HepG2 (cell line): Measurements from ENCODE around the gene GTF3C5. TPM values are rescaled to one million over a fixed set of nuclear protein-coding genes. Genes with fewer than 3 reads are reported as not detected.

Experiments used
- ARID2 ChIP-seq: sonication (generic); formaldehyde crosslinking; IDR thresholded peaks from 2 replicates; pipeline ENCODE4 v1.8.1; 2022; ENCODE audit warnings: mild to moderate bottlenecking, missing genetic modification reagents, borderline replicate concordance
- HDAC6 ChIP-seq: fragments of 200-600 bp; sonication (generic); IDR thresholded peaks from 2 replicates; pipeline ENCODE4 v1.7.0; 2017; ENCODE audit warnings: mild to moderate bottlenecking, antibody characterized with exemption, low read length, low read depth
- JUN ChIP-seq: sonication (generic); formaldehyde crosslinking; IDR thresholded peaks from 2 replicates; pipeline ENCODE4 v1.4.0; 2020; ENCODE audit warnings: mild to moderate bottlenecking, missing genetic modification reagents
- ZNF451 ChIP-seq: sonication (generic); formaldehyde crosslinking; IDR thresholded peaks from 2 replicates; pipeline ENCODE4 v1.5.0; 2020; ENCODE audit warnings: mild to moderate bottlenecking, missing genetic modification reagents
- ZNF75D ChIP-seq: sonication (generic); formaldehyde crosslinking; IDR thresholded peaks from 2 replicates; pipeline ENCODE4 v1.8.1; 2023; ENCODE audit warnings: missing genetic modification reagents, mild to moderate bottlenecking, borderline replicate concordance
- polyA plus RNA-seq, 8 experiments: library from polyadenylated mRNA; depleted of rRNA in 3 of 8; stranded (reverse) in 7 of 8; unstranded in 1 of 8; fragments of >200 nt; fragmentation: Illumina TruSeq in 4 of 8; extraction: Trizol in 4 of 8; gene quantifications; 2 replicates each; pipeline versions ENCODE4 v1.2.1 to v1.2.3, GENCODE V29; 2011 to 2016; ENCODE audit warnings: low read depth in 4 of 8, missing spikeins in 1 of 8, mixed read lengths in 1 of 8; ENCODE audit not compliant: insufficient read depth in 1 of 8
- total RNA-seq, 5 experiments: library from RNA; depleted of rRNA; stranded (reverse); fragments of >200 nt; fragmentation: Illumina TruSeq; extraction: Trizol; gene quantifications; 2 replicates each; pipeline ENCODE4 v1.2.3, GENCODE V29; 2016; ENCODE audit warnings: low read depth in 1 of 5
- TF ChIP-seq, protein P1 (sequence below): sonication (generic); formaldehyde crosslinking; IDR thresholded peaks from 2 replicates; pipeline ENCODE4 v1.4.0; 2020; ENCODE audit warnings: mild to moderate bottlenecking, missing genetic modification reagents
- TF ChIP-seq, protein P2 (sequence below): sonication (generic); formaldehyde crosslinking; IDR thresholded peaks from 2 replicates; pipeline ENCODE4 v1.4.0; 2020; ENCODE audit warnings: missing genetic modification reagents

GTF3C5 gene
- total and polyA plus RNA-seq, 2 of the 13 experiments (the other 11 are each of a cell fraction or from before 2014, with no cell fraction given), result 66.9 to 92.6 TPM

DNA sequence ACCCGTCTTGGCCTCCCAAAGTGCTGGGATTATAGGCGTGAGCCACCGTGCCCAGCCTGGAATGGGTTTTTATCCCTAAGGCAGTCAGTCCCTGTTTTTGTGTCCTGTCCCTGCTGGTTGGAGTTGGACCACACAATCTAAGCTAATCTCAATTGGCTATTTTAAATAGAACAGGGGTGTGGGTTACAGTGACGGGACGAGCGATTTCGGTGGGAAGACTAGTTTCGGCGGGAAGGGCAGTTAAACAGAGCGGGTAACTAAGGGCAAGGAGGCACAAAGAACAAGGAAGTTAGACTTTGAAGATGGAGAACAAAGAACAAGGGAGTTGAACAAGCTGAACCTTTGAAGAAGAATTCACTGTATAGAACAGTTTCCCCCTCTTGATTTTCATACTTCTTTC lies 1.4 kb downstream of the GTF3C5 start (continued):
- TF ChIP-seq, protein P1, sequence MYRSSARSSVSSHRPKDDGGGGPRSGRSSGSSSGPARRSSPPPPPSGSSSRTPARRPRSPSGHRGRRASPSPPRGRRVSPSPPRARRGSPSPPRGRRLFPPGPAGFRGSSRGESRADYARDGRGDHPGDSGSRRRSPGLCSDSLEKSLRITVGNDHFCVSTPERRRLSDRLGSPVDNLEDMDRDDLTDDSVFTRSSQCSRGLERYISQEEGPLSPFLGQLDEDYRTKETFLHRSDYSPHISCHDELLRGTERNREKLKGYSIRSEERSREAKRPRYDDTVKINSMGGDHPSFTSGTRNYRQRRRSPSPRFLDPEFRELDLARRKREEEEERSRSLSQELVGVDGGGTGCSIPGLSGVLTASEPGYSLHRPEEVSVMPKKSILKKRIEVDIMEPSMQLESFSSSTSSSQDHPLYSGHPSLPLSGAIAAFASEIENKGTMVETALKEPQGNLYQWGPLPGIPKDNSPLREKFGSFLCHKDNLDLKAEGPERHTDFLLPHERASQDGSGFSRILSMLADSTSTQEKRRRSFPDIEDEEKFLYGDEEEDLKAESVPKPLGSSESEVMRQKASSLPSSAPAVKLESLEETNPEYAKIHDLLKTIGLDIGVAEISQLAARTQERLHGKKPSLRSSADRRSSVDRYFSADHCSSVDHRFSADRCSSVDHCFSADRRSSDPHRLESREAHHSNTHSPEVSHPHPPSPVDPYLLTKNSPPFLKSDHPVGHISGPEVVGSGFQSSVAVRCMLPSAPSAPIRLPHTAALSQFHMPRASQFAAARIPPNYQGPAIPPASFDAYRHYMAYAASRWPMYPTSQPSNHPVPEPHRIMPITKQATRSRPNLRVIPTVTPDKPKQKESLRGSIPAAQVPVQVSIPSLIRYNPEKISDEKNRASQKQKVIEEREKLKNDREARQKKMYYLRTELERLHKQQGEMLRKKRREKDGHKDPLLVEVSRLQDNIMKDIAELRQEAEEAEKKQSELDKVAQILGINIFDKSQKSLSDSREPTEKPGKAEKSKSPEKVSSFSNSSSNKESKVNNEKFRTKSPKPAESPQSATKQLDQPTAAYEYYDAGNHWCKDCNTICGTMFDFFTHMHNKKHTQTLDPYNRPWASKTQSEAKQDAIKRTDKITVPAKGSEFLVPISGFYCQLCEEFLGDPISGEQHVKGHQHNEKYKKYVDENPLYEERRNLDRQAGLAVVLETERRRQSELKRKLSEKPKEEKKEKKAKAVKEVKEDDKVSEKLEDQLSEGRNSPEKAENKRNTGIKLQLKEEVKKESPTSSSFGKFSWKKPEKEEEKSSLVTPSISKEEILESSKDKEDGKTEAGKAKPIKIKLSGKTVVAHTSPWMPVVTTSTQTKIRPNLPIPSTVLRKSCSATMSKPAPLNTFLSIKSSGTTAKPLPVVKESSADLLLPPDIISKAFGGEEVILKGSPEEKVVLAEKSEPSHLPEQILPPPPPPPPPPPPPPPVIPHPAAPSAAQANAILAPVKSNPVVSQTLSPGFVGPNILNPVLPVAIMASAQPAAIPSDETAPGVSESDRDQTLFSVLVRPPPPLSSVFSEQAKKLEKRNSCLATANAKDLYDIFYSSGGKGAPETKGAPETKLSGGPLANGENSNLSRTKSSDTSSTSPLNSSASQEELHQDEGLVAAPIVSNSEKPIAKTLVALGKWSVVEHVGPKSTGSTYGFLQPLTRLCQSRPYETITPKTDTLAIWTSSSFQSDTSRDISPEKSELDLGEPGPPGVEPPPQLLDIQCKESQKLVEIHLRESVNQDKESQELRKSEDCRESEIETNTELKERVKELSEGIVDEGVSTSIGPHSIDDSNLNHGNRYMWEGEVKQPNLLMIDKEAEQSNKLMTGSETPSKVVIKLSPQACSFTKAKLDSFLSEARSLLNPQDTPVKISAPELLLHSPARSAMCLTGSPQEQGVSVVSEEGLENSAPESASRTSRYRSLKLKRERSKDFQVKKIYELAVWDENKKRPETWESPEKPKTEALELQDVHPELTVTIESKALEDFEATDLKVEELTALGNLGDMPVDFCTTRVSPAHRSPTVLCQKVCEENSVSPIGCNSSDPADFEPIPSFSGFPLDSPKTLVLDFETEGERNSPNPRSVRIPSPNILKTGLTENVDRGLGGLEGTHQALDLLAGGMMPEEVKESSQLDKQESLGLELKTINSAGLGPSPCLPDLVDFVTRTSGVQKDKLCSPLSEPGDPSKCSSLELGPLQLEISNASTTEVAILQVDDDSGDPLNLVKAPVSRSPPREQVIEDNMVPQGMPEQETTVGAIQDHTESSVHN, result no peak
- TF ChIP-seq ARID2 (CRISPR knock-in tag) (no peak), ZNF451 (CRISPR knock-in tag) (no peak), ZNF75D (no peak), JUN (CRISPR knock-in tag) (no peak), HDAC6 (no peak)
- TF ChIP-seq, protein P2, sequence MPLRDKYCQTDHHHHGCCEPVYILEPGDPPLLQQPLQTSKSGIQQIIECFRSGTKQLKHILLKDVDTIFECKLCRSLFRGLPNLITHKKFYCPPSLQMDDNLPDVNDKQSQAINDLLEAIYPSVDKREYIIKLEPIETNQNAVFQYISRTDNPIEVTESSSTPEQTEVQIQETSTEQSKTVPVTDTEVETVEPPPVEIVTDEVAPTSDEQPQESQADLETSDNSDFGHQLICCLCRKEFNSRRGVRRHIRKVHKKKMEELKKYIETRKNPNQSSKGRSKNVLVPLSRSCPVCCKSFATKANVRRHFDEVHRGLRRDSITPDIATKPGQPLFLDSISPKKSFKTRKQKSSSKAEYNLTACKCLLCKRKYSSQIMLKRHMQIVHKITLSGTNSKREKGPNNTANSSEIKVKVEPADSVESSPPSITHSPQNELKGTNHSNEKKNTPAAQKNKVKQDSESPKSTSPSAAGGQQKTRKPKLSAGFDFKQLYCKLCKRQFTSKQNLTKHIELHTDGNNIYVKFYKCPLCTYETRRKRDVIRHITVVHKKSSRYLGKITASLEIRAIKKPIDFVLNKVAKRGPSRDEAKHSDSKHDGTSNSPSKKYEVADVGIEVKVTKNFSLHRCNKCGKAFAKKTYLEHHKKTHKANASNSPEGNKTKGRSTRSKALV (CRISPR knock-in tag), result no peak
